C4-2B (cell line): ENCODE results near the gene IFFO2.

Source experiments
- H3K27ac ChIP-seq: fragments of 450-650 bp; 2 replicates; pipeline ENCODE4 v1.5.1; 2017
- CTCF ChIP-seq: fragments of 450-650 bp; conservative IDR thresholded peaks from 2 replicates; pipeline ENCODE4 v1.5.1; 2017; ENCODE audit warnings: mild to moderate bottlenecking
- ZFX ChIP-seq: fragments of 450-650 bp; IDR thresholded peaks from 2 replicates; pipeline ENCODE4 v1.6.1; 2017

Gene IFFO2

GRCh38 chr1:18869847-18870594 lies 86.5 kb downstream of the IFFO2 start:
- H3K27ac ChIP-seq: no peak overlapping the region
- TF ChIP-seq CTCF (no peak), ZFX (no peak)

- no peak for TF ChIP-seq ZFX
- no peak for TF ChIP-seq CTCF
- no peak overlapping the region for H3K27ac ChIP-seq
These were observed 87.6 kb downstream of the IFFO2 start for GRCh38 chr1:18868801-18869424.

- TF ChIP-seq ZFX: no peak
- TF ChIP-seq CTCF: no peak
- H3K27ac ChIP-seq: no peak overlapping the region
These were observed 88.1 kb downstream of the IFFO2 start for GRCh38 chr1:18868354-18868753.

GRCh38 chr1:18866846-18867245 lies 89.6 kb downstream of the IFFO2 start:
- H3K27ac ChIP-seq: no peak overlapping the region
- TF ChIP-seq ZFX (no peak), CTCF (no peak)

GRCh38 chr1:18866314-18866713 lies 90.2 kb downstream of the IFFO2 start:
- TF ChIP-seq CTCF (no peak), ZFX (no peak)

GRCh38 chr1:18865176-18865575 lies 91.3 kb downstream of the IFFO2 start:
- TF ChIP-seq ZFX: no peak
- no peak for TF ChIP-seq CTCF

More at GRCh38 chr1:18866314-18866713, 90.2 kb downstream of the IFFO2 start:
- H3K27ac ChIP-seq: no peak overlapping the region

GRCh38 chr1:18861590-18861989 lies 94.9 kb downstream of the IFFO2 start:
- no peak overlapping the region for H3K27ac ChIP-seq
- TF ChIP-seq CTCF: no peak
- no peak for TF ChIP-seq ZFX

More at GRCh38 chr1:18865176-18865575, 91.3 kb downstream of the IFFO2 start:
- H3K27ac ChIP-seq: no peak overlapping the region
